ENCODE results near the gene ZNF469. TPM values are rescaled to one million over a fixed set of nuclear protein-coding genes. Genes with fewer than 3 reads are reported as not detected.

Gene ZNF469
- total RNA-seq = 1 to 10 TPM in 1 of 3 donors, under 1 TPM in 2; 0.80 to 1.5 (median 0.98) TPM

DNA sequence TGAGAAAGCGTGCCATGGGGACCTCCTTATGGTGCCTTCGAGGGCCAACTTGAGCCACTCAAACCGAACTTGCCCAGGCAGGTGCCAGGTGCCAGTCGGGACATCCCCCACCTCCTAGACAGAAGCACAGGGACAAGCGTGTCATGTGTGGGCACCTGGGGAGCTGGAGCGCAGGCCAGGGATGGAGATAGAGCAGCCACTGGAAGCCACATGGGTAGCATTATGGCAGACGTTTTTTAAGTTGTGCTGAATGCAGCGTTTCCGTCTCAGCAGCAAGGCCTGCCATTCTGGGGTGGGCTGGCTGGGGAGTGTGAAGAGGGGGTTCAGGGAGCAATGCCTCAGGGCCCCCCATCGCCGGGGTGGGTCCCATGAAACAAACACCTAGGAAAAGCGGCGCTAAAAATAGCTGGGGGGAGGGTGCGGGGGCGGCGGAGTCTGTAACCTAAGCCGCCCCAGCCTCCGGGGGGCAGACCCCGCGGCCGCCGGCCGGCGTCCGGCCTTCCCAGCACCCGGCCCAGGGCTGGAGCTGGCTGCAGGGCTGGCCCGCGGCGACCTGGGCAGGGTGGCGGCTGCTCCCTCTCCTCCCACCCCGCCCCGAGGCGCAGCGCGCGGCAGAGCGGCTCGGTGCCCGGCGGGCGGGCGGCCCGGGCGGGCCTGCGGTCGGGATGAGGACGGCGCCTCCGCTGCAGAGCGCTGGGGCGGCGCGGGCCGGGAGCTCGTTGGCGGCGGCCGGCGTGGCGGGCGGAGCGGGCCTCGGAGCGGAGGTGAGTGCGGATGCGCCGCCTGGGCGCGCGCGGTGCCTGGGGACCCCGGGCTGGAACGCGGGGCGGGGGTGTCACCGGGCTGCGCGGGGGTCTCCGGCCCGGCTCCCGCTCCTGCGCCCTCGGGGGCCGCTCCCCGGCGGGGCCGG, at the start of gene ZNF469:
TSS of gene ZNF469 (plus strand) at position 469 of the 910 bp plus-strand sequence. CDS start 44,512 bp downstream, outside the sequence.
- no peak for DNase-seq (ENCODE audit: low spot score in 2 of 2)
- TF ChIP-seq POLR2A (IDR thresholded peaks at IDR 0.05) = no peak
- no peak for TF ChIP-seq POLR2AphosphoS5 (IDR thresholded peaks at IDR 0.05)
- TF ChIP-seq CTCF (IDR thresholded peaks at IDR 0.05) = no peak
- peak within 1 kb of the TSS; percentile 42 to 52 for H3K27ac ChIP-seq
- H3K4me1 ChIP-seq = peaks cover 2 to 12% of the 10 kb centered on the region in 2 donors
- no peaks in the 10 kb centered on the region for H3K27me3 ChIP-seq
- intact Hi-C loops (cut with DNase I; ENCODE audit: low total_unique reads) = no loop called here
- peak within 1 kb of the TSS; percentile 44 to 83 (median 54) for H3K4me3 ChIP-seq
- no peaks in the 10 kb centered on the region for H3K36me3 ChIP-seq
- H3K9me3 ChIP-seq = no peaks in the 10 kb centered on the region

DNA sequence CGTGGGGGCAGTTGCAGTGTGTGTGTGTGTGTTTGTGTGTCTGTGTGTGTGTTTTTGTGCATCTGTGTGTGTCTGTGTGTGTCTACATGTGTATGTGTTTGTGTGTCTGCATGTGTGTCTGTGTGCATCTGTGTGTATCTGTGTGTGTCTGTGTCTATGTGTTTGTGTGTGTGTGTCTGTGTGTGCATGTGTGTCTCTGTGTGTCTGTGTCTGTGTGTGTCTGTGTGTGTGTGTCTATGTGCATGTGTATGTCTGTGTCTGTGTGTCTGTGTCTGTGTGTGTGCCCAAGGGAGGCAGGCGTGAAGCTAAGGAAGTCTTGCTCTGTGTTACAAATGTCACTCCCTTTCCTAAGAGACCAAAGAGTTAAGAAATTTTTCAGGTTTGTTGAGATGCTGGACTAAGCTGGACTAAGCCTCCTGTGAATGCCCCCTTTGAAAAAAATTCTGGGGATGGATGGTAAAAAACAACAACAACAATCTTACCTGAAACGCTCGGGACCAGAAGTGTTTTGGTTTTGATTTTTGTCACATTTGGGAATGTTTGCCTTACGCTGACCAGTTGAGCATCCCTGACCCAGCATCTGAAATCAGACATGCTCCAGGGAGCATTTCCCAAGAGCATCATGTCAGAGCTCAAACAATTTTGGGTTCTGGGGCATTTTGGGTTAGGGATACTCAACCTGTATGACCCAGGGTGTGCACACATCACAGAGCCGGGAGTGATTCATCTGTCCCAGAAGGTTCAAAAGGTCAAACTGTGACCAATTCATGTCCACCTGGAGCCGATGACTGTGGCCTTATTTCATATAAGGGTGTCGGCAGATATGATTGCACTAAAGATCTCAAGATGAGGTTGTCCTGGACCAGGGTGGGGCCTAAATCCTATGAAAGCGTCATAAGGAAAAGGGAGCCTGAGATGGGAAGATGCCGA, 48.6 kb upstream of the ZNF469 start:
- DNase-seq (ENCODE audit: low spot score in 2 of 2) = no peak
- no peaks in the 10 kb centered on the region for H3K36me3 ChIP-seq
- no peak overlapping the region for H3K27ac ChIP-seq
- H3K27me3 ChIP-seq = no peaks in the 10 kb centered on the region
- no peak overlapping the region for H3K4me3 ChIP-seq
- peaks cover 0 to 3% of the 10 kb centered on the region in 2 donors for H3K4me1 ChIP-seq
- no peak for TF ChIP-seq POLR2A (IDR thresholded peaks at IDR 0.05)
- TF ChIP-seq CTCF (IDR thresholded peaks at IDR 0.05) = no peak
- no peak for TF ChIP-seq POLR2AphosphoS5 (IDR thresholded peaks at IDR 0.05)
- intact Hi-C loops (cut with DNase I; ENCODE audit: low total_unique reads) = no loop called here
- no peaks in the 10 kb centered on the region for H3K9me3 ChIP-seq

GRCh38 chr16:88334778-88335720, 47.7 kb upstream of the ZNF469 start:
- Histone ChIP-seq H3K27ac (no peak overlapping the region), H3K27me3 (no peaks in the 10 kb centered on the region), H3K36me3 (no peaks in the 10 kb centered on the region), H3K9me3 (no peaks in the 10 kb centered on the region), H3K4me1 (peaks cover 0 to 3% of the 10 kb centered on the region in 2 donors), H3K4me3 (no peak overlapping the region)
- TF ChIP-seq POLR2AphosphoS5 (IDR thresholded peaks at IDR 0.05) = no peak
- TF ChIP-seq CTCF (IDR thresholded peaks at IDR 0.05) = no peak
- DNase-seq (ENCODE audit: low spot score in 2 of 2) = no peak
- intact Hi-C loops (cut with DNase I; ENCODE audit: low total_unique reads) = no loop called here

GRCh38 chr16:88337021-88337420, 45.7 kb upstream of the ZNF469 start:
- Histone ChIP-seq H3K36me3 (no peaks in the 10 kb centered on the region), H3K4me1 (peaks cover 0 to 3% of the 10 kb centered on the region in 2 donors), H3K4me3 (no peak overlapping the region), H3K27me3 (no peaks in the 10 kb centered on the region), H3K9me3 (no peaks in the 10 kb centered on the region), H3K27ac (no peak overlapping the region)
- intact Hi-C loops (cut with DNase I; ENCODE audit: low total_unique reads) = no loop called here
- DNase-seq (ENCODE audit: low spot score in 2 of 2) = no peak
- TF ChIP-seq CTCF (IDR thresholded peaks at IDR 0.05) (no peak), POLR2AphosphoS5 (IDR thresholded peaks at IDR 0.05) (no peak)
